Heart right ventricle (tissue), 16 donors: ENCODE data around the gene CD8B2. TPM values are rescaled to one million over a fixed set of nuclear protein-coding genes. Genes with fewer than 3 reads are reported as not detected.

Source experiments
- ATAC-seq, 8 donors: fragments of 200-7000 bp; cut with Tn5 transposase; one replicate each; pipeline ENCODE4 v1.9.1; 2020; ENCODE audit warnings: mild to moderate bottlenecking in 8 of 8, moderate library complexity in 8 of 8, moderate number of reproducible peaks in 1 of 8
- DNase-seq, 2 donors: peaks; one replicate each; pipeline ENCODE4 v3.0.0-alpha.2; 2020
- H3K27ac ChIP-seq, 10 donors: fragments of 200-600 bp; sonication (generic) in 2 of 10; one replicate each; pipeline versions ENCODE4 v1.5.0 to v1.8.0; 2020 to 2022; ENCODE audit warnings: mild to moderate bottlenecking in 3 of 10
- H3K27me3 ChIP-seq, 7 donors: fragments of 200-600 bp; one replicate each; pipeline ENCODE4 v1.8.0; 2021 to 2022; ENCODE audit warnings: mild to moderate bottlenecking in 2 of 7
- H3K36me3 ChIP-seq, 9 donors: fragments of 200-600 bp; sonication (generic) in 1 of 9; one replicate each; pipeline versions ENCODE4 v1.5.0 to v1.8.0; 2020 to 2022; ENCODE audit warnings: mild to moderate bottlenecking in 2 of 9
- H3K4me1 ChIP-seq, 9 donors: fragments of 200-600 bp; sonication (generic) in 1 of 9; one replicate each; pipeline versions ENCODE4 v1.5.0 to v1.8.0; 2020 to 2022; ENCODE audit warnings: mild to moderate bottlenecking in 4 of 9
- H3K4me3 ChIP-seq, 10 donors: fragments of 200-600 bp; sonication (generic) in 2 of 10; one replicate each; pipeline versions ENCODE4 v1.5.0 to v1.8.0; 2020 to 2022; ENCODE audit warnings: mild to moderate bottlenecking in 7 of 10, moderate library complexity in 2 of 10
- H3K9me3 ChIP-seq, 11 donors: fragments of 200-600 bp in 10 of 11; sonication (generic) in 2 of 11; one replicate each; pipeline versions ENCODE4 v1.5.0 to v1.8.0; 2013 to 2022; ENCODE audit warnings: mild to moderate bottlenecking in 2 of 11, control low read depth in 1 of 11, moderate library complexity in 1 of 11
- WGBS, 2 donors: extraction: QIAGEN DNeasy Blood & Tissue Kit; methylation state at CpG; one replicate each; pipeline ENCODE4 v1.1.7; 2013; ENCODE audit warnings: inconsistent platforms in 1 of 2; 5-methylcytosine and 5-hydroxymethylcytosine counted together
- intact Hi-C, 10 donors: fragments of 100-400 bp; cut with DNase I; formaldehyde crosslinking; loops; one replicate each; pipeline versions ENCODE4 v1.11.1 to v1.14.2; 2022
- polyA plus RNA-seq, 2 donors: library from polyadenylated mRNA; stranded (reverse); fragments of 200-250 nt; gene quantifications; one replicate each; pipeline ENCODE4 v1.2.3, GENCODE V29; 2013
- total RNA-seq, 10 donors: library from RNA; stranded (reverse); fragmentation: NEBNext Ultra II Directional in 3 of 10; extraction: Animal tissue kit (Norgen Biotek cat#: 25700) in 3 of 10; gene quantifications; one replicate each; pipeline versions ENCODE4 v1.2.1 to v1.2.4, GENCODE V29; 2021 to 2023
- TF ChIP-seq, protein P1 (sequence below), 9 donors: fragments of 200-600 bp; sonication (generic) in 2 of 9; IDR thresholded peaks; one replicate each; pipeline versions ENCODE4 v1.5.0 to v1.8.0; 2021 to 2022; ENCODE audit warnings: antibody characterized with exemption in 9 of 9, mild to moderate bottlenecking in 5 of 9, moderate library complexity in 1 of 9
- donor health status: Arrhythmogenic right ventricular cardiomyopathy.
- donor health status: ischemic (EF 13 %, LVEDD 7.1; RV severe dilation, severe dysfunction).
- donor health status: healthy with polysubstance abuse.
- donor health status: DM: no; HTN: yes; CAD: no.
- donor health status: DM: no; HTN: no; CAD: no.
- donor health status: ischemic (EF 25% LVEDD 6.9; RV normal size, moderate dysfunction).
- donor health status: ischemic (EF 25% LVEDD 5.7; RV mildly dilated, moderate dysfunction).
- donor health status: healthy.
- donor health status: DM: yes; HTN: yes; CAD: no.
- donor health status: Ischemic cardiomyopathy.
- donor health status: ischemic (EF 35%, LVEDD 5.7; RV mildly dilated, moderate dysfunction).
- donor health status: nonischemic (EF 11% LVEDD 7.7; RV severe dilation, severe dysfunction).
- donor health status: DM: yes; HTN: yes; CAD: no.
- donor health status: PGD.
- donor health status: ischemic (EF 29% LVEDD 5.4; RV normal size, mild dysfunction).
- donor health status: nonischemic (EF 23%, LVEDD 6.1; RV moderate dilation, normal function).

Gene CD8B2
- total and polyA plus RNA-seq, 12 donors, result 0.12 TPM; not detected in 11

GRCh38 chr2:106561803-106562202 lies 74.6 kb downstream of the CD8B2 start:
- Histone ChIP-seq H3K36me3 (no peaks in the 10 kb centered on the region), H3K27me3 (no peaks in the 10 kb centered on the region), H3K27ac (peak overlapping the region in 3 of 10 donors; percentile 15 to 39 (median 22)), H3K4me3 (no peak overlapping the region), H3K9me3 (no peaks in the 10 kb centered on the region), H3K4me1 (peaks cover 0 to 30% (median 8%) of the 10 kb centered on the region in 9 donors)
- TF ChIP-seq, protein P1, sequence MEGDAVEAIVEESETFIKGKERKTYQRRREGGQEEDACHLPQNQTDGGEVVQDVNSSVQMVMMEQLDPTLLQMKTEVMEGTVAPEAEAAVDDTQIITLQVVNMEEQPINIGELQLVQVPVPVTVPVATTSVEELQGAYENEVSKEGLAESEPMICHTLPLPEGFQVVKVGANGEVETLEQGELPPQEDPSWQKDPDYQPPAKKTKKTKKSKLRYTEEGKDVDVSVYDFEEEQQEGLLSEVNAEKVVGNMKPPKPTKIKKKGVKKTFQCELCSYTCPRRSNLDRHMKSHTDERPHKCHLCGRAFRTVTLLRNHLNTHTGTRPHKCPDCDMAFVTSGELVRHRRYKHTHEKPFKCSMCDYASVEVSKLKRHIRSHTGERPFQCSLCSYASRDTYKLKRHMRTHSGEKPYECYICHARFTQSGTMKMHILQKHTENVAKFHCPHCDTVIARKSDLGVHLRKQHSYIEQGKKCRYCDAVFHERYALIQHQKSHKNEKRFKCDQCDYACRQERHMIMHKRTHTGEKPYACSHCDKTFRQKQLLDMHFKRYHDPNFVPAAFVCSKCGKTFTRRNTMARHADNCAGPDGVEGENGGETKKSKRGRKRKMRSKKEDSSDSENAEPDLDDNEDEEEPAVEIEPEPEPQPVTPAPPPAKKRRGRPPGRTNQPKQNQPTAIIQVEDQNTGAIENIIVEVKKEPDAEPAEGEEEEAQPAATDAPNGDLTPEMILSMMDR (IDR thresholded peaks at IDR 0.05), result no peak
- ATAC-seq, result peak in 6 of 8 donors; percentile 21 to 69 (median 36)
- intact Hi-C loops, result no loop called here
- no peak for DNase-seq
- WGBS, 2 donors, result 47 to 49% methylated on average over 4 of the region's 4 CpGs

- 45 to 54% methylated on average over 9 of the region's 9 CpGs for WGBS, 2 donors
- Histone ChIP-seq H3K27ac (peak overlapping the region in 2 of 10 donors; percentile 8 to 15), H3K4me1 (peaks cover 0 to 30% (median 8%) of the 10 kb centered on the region in 9 donors), H3K4me3 (no peak overlapping the region), H3K36me3 (no peaks in the 10 kb centered on the region), H3K9me3 (no peaks in the 10 kb centered on the region), H3K27me3 (no peaks in the 10 kb centered on the region)
- no peak for DNase-seq
- peak in 2 of 8 donors; percentile 16 to 26 for ATAC-seq
- intact Hi-C loops, result no loop called here
- TF ChIP-seq, protein P1 (IDR thresholded peaks at IDR 0.05), result no peak
Measured at GRCh38 chr2:106562268-106563186, 75.4 kb downstream of the CD8B2 start.

GRCh38 chr2:106563195-106563594 lies 76.0 kb downstream of the CD8B2 start:
- intact Hi-C loops, result no loop called here
- H3K4me3 ChIP-seq, result no peak overlapping the region
- TF ChIP-seq, protein P1 (IDR thresholded peaks at IDR 0.05), result peak in 7 of 9 donors; percentile 10 to 26 (median 18)
- DNase-seq (no peak), ATAC-seq (peak in 1 of 8 donors; percentile 32)
- no peak overlapping the region for H3K27ac ChIP-seq
- peaks cover 0 to 30% (median 8%) of the 10 kb centered on the region in 9 donors for H3K4me1 ChIP-seq
- 76 to 89% methylated on average over 2 of the region's 2 CpGs for WGBS, 2 donors
- H3K27me3 ChIP-seq, result no peaks in the 10 kb centered on the region
- no peaks in the 10 kb centered on the region for H3K9me3 ChIP-seq
- no peaks in the 10 kb centered on the region for H3K36me3 ChIP-seq

GRCh38 chr2:106565599-106565998 lies 78.4 kb downstream of the CD8B2 start:
- Histone ChIP-seq H3K4me3 (no peak overlapping the region), H3K27ac (peak overlapping the region in 1 of 10 donors; percentile 15), H3K9me3 (no peaks in the 10 kb centered on the region), H3K36me3 (no peaks in the 10 kb centered on the region), H3K4me1 (peaks cover 0 to 30% (median 8%) of the 10 kb centered on the region in 9 donors), H3K27me3 (no peaks in the 10 kb centered on the region)
- no peak for ATAC-seq
- TF ChIP-seq, protein P1 (IDR thresholded peaks at IDR 0.05), result no peak
- intact Hi-C loops, result no loop called here
- no peak for DNase-seq
- WGBS, 2 donors, result 70 to 86% methylated on average over 2 of the region's 2 CpGs
